ENCODE measurements around the gene ZNF280B. TPM values are rescaled to one million over a fixed set of nuclear protein-coding genes. Genes with fewer than 3 reads are reported as not detected.

The ZNF280B gene
- total and polyA plus RNA-seq, 9 of the 15 experiments (the other 6 are each of a cell fraction or from before 2014, with no cell fraction given) = 7.7 to 29.9 (median 20.0) TPM

DNA sequence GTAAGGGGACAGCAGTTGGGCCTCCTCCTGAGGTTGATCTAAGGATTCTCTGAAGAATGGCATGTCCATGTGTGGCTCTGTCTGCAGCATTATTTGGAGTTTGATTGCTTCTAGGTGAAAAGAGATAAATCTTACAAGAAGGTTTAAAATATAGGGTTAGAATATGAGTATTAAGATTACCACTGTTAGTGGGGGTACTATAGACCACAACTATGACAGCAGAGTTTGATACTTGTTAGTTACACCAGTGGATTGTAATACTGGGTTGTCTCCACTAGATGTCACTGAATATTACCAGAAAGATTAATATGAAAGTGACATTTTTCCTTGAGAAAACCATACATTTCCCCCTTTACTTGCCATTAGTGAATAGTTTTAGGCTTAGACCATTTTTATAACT lies 47.9 kb downstream of the ZNF280B start (continued):
- TF ChIP-seq HOXB6 (CRISPR knock-in tag; IDR thresholded peaks at IDR 0.05; ENCODE audit: borderline replicate concordance) (0 out of 2 replicates have a peak, but pooled peaks have one; percentile 34), POLR2A (conservative IDR thresholded peaks at IDR 0.05) (no peak), MYC (IDR thresholded peaks at IDR 0.05; ENCODE audit: low read depth, low read length) (no peak), MYC (CRISPR knock-in tag; IDR thresholded peaks at IDR 0.05; ENCODE audit: borderline replicate concordance, low read depth) (no peak), ARID1B (IDR thresholded peaks at IDR 0.05) (no peak), KLF10 (CRISPR knock-in tag; IDR thresholded peaks at IDR 0.05) (no peak), CHD4 (IDR thresholded peaks at IDR 0.05; ENCODE audit: insufficient read depth, insufficient replicate concordance, low read depth, low read length, poor library complexity, severe bottlenecking) (no peak), SMARCB1 (IDR thresholded peaks at IDR 0.05; ENCODE audit: insufficient read length, low read depth) (no peak), GATA2 (CRISPR knock-in tag; IDR thresholded peaks at IDR 0.05) (no peak), EP300 (IDR thresholded peaks at IDR 0.05; ENCODE audit: low read length) (no peak; the same call in 1 of the 2 replicates), RHOXF2B (CRISPR knock-in tag; conservative IDR thresholded peaks at IDR 0.05) (no peak), SREBF1 (IDR thresholded peaks at IDR 0.05; ENCODE audit: borderline replicate concordance, low read depth, low read length) (no peak), ZNF140 (CRISPR knock-in tag; IDR thresholded peaks at IDR 0.05) (0 out of 2 replicates have a peak, but pooled peaks have one; percentile 31), ZNF699 (CRISPR knock-in tag; IDR thresholded peaks at IDR 0.05; ENCODE audit: insufficient replicate concordance) (no peak)
- TF ChIP-seq, protein P1, sequence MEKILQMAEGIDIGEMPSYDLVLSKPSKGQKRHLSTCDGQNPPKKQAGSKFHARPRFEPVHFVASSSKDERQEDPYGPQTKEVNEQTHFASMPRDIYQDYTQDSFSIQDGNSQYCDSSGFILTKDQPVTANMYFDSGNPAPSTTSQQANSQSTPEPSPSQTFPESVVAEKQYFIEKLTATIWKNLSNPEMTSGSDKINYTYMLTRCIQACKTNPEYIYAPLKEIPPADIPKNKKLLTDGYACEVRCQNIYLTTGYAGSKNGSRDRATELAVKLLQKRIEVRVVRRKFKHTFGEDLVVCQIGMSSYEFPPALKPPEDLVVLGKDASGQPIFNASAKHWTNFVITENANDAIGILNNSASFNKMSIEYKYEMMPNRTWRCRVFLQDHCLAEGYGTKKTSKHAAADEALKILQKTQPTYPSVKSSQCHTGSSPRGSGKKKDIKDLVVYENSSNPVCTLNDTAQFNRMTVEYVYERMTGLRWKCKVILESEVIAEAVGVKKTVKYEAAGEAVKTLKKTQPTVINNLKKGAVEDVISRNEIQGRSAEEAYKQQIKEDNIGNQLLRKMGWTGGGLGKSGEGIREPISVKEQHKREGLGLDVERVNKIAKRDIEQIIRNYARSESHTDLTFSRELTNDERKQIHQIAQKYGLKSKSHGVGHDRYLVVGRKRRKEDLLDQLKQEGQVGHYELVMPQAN (IDR thresholded peaks at IDR 0.05; ENCODE audit: borderline replicate concordance) = no peak
- TF ChIP-seq, protein P2, sequence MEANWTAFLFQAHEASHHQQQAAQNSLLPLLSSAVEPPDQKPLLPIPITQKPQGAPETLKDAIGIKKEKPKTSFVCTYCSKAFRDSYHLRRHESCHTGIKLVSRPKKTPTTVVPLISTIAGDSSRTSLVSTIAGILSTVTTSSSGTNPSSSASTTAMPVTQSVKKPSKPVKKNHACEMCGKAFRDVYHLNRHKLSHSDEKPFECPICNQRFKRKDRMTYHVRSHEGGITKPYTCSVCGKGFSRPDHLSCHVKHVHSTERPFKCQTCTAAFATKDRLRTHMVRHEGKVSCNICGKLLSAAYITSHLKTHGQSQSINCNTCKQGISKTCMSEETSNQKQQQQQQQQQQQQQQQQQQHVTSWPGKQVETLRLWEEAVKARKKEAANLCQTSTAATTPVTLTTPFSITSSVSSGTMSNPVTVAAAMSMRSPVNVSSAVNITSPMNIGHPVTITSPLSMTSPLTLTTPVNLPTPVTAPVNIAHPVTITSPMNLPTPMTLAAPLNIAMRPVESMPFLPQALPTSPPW (CRISPR knock-in tag; IDR thresholded peaks at IDR 0.05) = peak; percentile 15; the same call in 1 of the 2 replicates
- TF ChIP-seq, protein P3, sequence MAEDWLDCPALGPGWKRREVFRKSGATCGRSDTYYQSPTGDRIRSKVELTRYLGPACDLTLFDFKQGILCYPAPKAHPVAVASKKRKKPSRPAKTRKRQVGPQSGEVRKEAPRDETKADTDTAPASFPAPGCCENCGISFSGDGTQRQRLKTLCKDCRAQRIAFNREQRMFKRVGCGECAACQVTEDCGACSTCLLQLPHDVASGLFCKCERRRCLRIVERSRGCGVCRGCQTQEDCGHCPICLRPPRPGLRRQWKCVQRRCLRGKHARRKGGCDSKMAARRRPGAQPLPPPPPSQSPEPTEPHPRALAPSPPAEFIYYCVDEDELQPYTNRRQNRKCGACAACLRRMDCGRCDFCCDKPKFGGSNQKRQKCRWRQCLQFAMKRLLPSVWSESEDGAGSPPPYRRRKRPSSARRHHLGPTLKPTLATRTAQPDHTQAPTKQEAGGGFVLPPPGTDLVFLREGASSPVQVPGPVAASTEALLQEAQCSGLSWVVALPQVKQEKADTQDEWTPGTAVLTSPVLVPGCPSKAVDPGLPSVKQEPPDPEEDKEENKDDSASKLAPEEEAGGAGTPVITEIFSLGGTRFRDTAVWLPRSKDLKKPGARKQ (CRISPR knock-in tag; IDR thresholded peaks at IDR 0.05) = no peak
- TF ChIP-seq, protein P4, sequence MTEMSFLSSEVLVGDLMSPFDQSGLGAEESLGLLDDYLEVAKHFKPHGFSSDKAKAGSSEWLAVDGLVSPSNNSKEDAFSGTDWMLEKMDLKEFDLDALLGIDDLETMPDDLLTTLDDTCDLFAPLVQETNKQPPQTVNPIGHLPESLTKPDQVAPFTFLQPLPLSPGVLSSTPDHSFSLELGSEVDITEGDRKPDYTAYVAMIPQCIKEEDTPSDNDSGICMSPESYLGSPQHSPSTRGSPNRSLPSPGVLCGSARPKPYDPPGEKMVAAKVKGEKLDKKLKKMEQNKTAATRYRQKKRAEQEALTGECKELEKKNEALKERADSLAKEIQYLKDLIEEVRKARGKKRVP (CRISPR knock-in tag; IDR thresholded peaks at IDR 0.05) = 0 out of 2 replicates have a peak, but pooled peaks have one; percentile 13
- TF ChIP-seq, protein P5, sequence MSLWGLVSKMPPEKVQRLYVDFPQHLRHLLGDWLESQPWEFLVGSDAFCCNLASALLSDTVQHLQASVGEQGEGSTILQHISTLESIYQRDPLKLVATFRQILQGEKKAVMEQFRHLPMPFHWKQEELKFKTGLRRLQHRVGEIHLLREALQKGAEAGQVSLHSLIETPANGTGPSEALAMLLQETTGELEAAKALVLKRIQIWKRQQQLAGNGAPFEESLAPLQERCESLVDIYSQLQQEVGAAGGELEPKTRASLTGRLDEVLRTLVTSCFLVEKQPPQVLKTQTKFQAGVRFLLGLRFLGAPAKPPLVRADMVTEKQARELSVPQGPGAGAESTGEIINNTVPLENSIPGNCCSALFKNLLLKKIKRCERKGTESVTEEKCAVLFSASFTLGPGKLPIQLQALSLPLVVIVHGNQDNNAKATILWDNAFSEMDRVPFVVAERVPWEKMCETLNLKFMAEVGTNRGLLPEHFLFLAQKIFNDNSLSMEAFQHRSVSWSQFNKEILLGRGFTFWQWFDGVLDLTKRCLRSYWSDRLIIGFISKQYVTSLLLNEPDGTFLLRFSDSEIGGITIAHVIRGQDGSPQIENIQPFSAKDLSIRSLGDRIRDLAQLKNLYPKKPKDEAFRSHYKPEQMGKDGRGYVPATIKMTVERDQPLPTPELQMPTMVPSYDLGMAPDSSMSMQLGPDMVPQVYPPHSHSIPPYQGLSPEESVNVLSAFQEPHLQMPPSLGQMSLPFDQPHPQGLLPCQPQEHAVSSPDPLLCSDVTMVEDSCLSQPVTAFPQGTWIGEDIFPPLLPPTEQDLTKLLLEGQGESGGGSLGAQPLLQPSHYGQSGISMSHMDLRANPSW (CRISPR knock-in tag; IDR thresholded peaks at IDR 0.05) = no peak

Data from K562 (cell line).